ENCODE data around the gene HERC5. TPM values are rescaled to one million over a fixed set of nuclear protein-coding genes. Genes with fewer than 3 reads are reported as not detected.

HERC5 gene
- polyA plus RNA-seq, 4 donors: 4.8 to 6.6 (median 5.5) TPM

Other genes starting within 250 kb of the HERC5 start
- 10 to 100 TPM; 14.6 to 20.5 (median 17.7) TPM for gene PPM1K, start 172.6 kb upstream of the HERC5 start, polyA plus RNA-seq (ENCODE audit: insufficient read length in 4 of 4)
- gene HERC6, start 78.3 kb upstream of the HERC5 start, polyA plus RNA-seq (ENCODE audit: insufficient read length in 4 of 4): 1 to 10 TPM; 4.4 to 9.1 (median 8.9) TPM
- gene PYURF, start 66.7 kb downstream of the HERC5 start, polyA plus RNA-seq (ENCODE audit: insufficient read length in 4 of 4): 100 to 1,000 TPM; 110 to 130 (median 117) TPM
- gene HERC3, start 135.4 kb downstream of the HERC5 start, polyA plus RNA-seq (ENCODE audit: insufficient read length in 4 of 4): 10 to 100 TPM; 12.2 to 17.7 (median 16.6) TPM
- gene NAP1L5, start 240.7 kb downstream of the HERC5 start, polyA plus RNA-seq (ENCODE audit: insufficient read length in 4 of 4): 10 to 100 TPM; 11.1 to 21.6 (median 17.5) TPM